GM12864 (cell line): ENCODE measurements around the gene RANGRF.

Experiments used
- DNase-seq: peaks from one replicate; pipeline ENCODE4 v3.0.0-alpha.2; 2011; ENCODE audit warnings: low read depth
- H3K4me3 ChIP-seq: 2 replicates; pipeline ENCODE4 v1.5.1; 2011; ENCODE audit warnings: mild to moderate bottlenecking, low read depth, low read length, control low read depth
- CTCF ChIP-seq: IDR thresholded peaks from 2 replicates; pipeline ENCODE4 v1.5.1; 2011; ENCODE audit warnings: low read depth, mild to moderate bottlenecking, moderate library complexity, low read length, control low read depth, inconsistent platforms; ENCODE audit errors: missing control alignments

Gene RANGRF

GRCh38 chr17:8294814-8295316 is 6.4 kb downstream of the RANGRF start:
- peak overlapping the region; percentile 75 for H3K4me3 ChIP-seq
- no peak for TF ChIP-seq CTCF
- no peak for DNase-seq

GRCh38 chr17:8300226-8300625 is 11.8 kb downstream of the RANGRF start:
- no peak for TF ChIP-seq CTCF
- no peak overlapping the region for H3K4me3 ChIP-seq
- no peak for DNase-seq

- TF ChIP-seq CTCF = peak; percentile 95
- H3K4me3 ChIP-seq = no peak overlapping the region
- DNase-seq = no peak
Measured at GRCh38 chr17:8300627-8301242, 12.3 kb downstream of the RANGRF start.

- no peak overlapping the region for H3K4me3 ChIP-seq
- no peak for DNase-seq
- no peak for TF ChIP-seq CTCF
Measured at GRCh38 chr17:8310601-8311123, 22.2 kb downstream of the RANGRF start.

GRCh38 chr17:8311131-8311790 is 22.8 kb downstream of the RANGRF start:
- H3K4me3 ChIP-seq = no peak overlapping the region
- no peak for DNase-seq
- TF ChIP-seq CTCF = no peak

GRCh38 chr17:8312251-8312650 is 23.8 kb downstream of the RANGRF start:
- no peak for TF ChIP-seq CTCF
- DNase-seq = no peak

More at GRCh38 chr17:8312251-8312650, 23.8 kb downstream of the RANGRF start:
- H3K4me3 ChIP-seq = no peak overlapping the region
